Endothelial cell of umbilical vein (primary cell): ENCODE results near the gene MAU2. TPM values are rescaled to one million over a fixed set of nuclear protein-coding genes. Genes with fewer than 3 reads are reported as not detected.

Source experiments
- BruUV-seq: library from RNA; stranded (reverse); fragments of 400-500 nt; replicated peaks from 2 replicates; lab custom pipeline; 2021; lab: Mats Ljungman, UMichigan
- CTCF ChIA-PET: fragments of 300-600, 350-600 bp; sonication (Branson Sonifier 250); formaldehyde crosslinking; loops from one replicate; lab custom pipeline; 2021; ENCODE audit warnings: antibody characterized with exemption, inconsistent platforms; lab: Charles Lee
- POLR2A ChIA-PET: fragments of 300-600, 350-600 bp; sonication (Branson Sonifier 250); formaldehyde crosslinking; loops from one replicate; lab custom pipeline; 2021; ENCODE audit warnings: antibody characterized with exemption, inconsistent platforms; lab: Charles Lee
- DNase-seq: peaks from one replicate; pipeline ENCODE4 v3.0.0-alpha.2; 2011; ENCODE audit warnings: low read depth, low spot score
- FAIRE-seq: peaks from 2 replicates; lab custom pipeline; 2011; peaks lifted over from hg19 to GRCh38; lab: Jason Lieb, UNC
- H2AFZ ChIP-seq: 2 replicates; pipeline ENCODE4 v1.6.0; 2012; ENCODE audit warnings: low read depth, low read length, control low read depth, inconsistent platforms
- H3K27ac ChIP-seq: 2 replicates; pipeline ENCODE4 v1.5.1; 2011; ENCODE audit warnings: low read depth, mild to moderate bottlenecking, control low read depth, low read length, moderate library complexity; ENCODE audit not compliant: insufficient read depth
- H3K27me3 ChIP-seq, 2 experiments: 2 replicates each; pipeline versions ENCODE4 v1.6.0 to v1.6.1; 2011; ENCODE audit warnings: low read length in 2 of 2, mixed read lengths in 1 of 2; ENCODE audit not compliant: control insufficient read depth in 2 of 2, insufficient read depth in 2 of 2
- H3K36me3 ChIP-seq, 2 experiments: 2 replicates in 1 of 2; 3 replicates in 1 of 2; pipeline ENCODE4 v1.5.1; 2011; ENCODE audit warnings: low read length in 2 of 2, mild to moderate bottlenecking in 1 of 2, moderate library complexity in 1 of 2; ENCODE audit not compliant: control insufficient read depth in 2 of 2, insufficient read depth in 2 of 2; ENCODE audit errors: extremely low read depth in 1 of 2
- H3K4me1 ChIP-seq: 3 replicates; pipeline ENCODE4 v1.5.1; 2011; ENCODE audit warnings: mild to moderate bottlenecking, low read length; ENCODE audit not compliant: control insufficient read depth, insufficient read depth; ENCODE audit errors: extremely low read depth
- H3K4me2 ChIP-seq: 2 replicates; pipeline ENCODE4 v1.6.1; 2011; ENCODE audit warnings: low read length, control low read depth, mixed read lengths; ENCODE audit not compliant: insufficient read depth
- H3K4me3 ChIP-seq, 3 experiments: fragments of 200-600 bp in 1 of 3; sonication (generic), shearing (Covaris generic) in 1 of 3; replicated peaks in 1 of 3; 2 replicates each; pipeline ENCODE4 v1.5.1; 2011 to 2016; ENCODE audit warnings: control low read depth in 3 of 3, low read length in 3 of 3, mild to moderate bottlenecking in 2 of 3, inconsistent platforms in 1 of 3, low read depth in 1 of 3, moderate library complexity in 1 of 3; ENCODE audit not compliant: insufficient read depth in 1 of 3
- H3K79me2 ChIP-seq: 2 replicates; pipeline ENCODE4 v1.6.0; 2012; ENCODE audit warnings: low read length, inconsistent platforms; ENCODE audit not compliant: control insufficient read depth, insufficient read depth
- H3K9ac ChIP-seq: replicated peaks from 2 replicates; pipeline ENCODE3; 2011; ENCODE audit warnings: low read length, control low read depth; ENCODE audit not compliant: insufficient read depth; ENCODE audit errors: extremely low read depth
- H3K9me1 ChIP-seq: replicated peaks from 3 replicates; pipeline ENCODE4 v1.6.0; 2011; ENCODE audit warnings: mild to moderate bottlenecking, low read length; ENCODE audit not compliant: control insufficient read depth, insufficient read depth; ENCODE audit errors: extremely low read depth
- H3K9me3 ChIP-seq: replicated peaks from 2 replicates; pipeline ENCODE4 v1.5.1; 2012; ENCODE audit warnings: low read length, inconsistent platforms; ENCODE audit not compliant: control insufficient read depth, insufficient read depth
- H4K20me1 ChIP-seq: replicated peaks from 2 replicates; pipeline ENCODE3; 2011; ENCODE audit warnings: mild to moderate bottlenecking, low read length; ENCODE audit not compliant: control insufficient read depth, insufficient read depth; ENCODE audit errors: extremely low read depth
- EZH2 ChIP-seq: IDR thresholded peaks from 2 replicates; pipeline ENCODE4 v1.6.1; 2012; ENCODE audit warnings: borderline replicate concordance, low read depth, mild to moderate bottlenecking, moderate library complexity, low read length, inconsistent platforms; ENCODE audit not compliant: severe bottlenecking
- FOS ChIP-seq: IDR thresholded peaks from 2 replicates; pipeline ENCODE4 v1.6.1; 2011; ENCODE audit warnings: mild to moderate bottlenecking, low read length, moderate library complexity, borderline replicate concordance; ENCODE audit not compliant: insufficient read depth
- GATA2 ChIP-seq: IDR thresholded peaks from 2 replicates; pipeline ENCODE4 v1.7.0; 2011; ENCODE audit warnings: low read depth, mild to moderate bottlenecking, moderate library complexity, mixed read lengths, low read length; ENCODE audit not compliant: insufficient read length, insufficient read depth
- JUN ChIP-seq: IDR thresholded peaks from 2 replicates; pipeline ENCODE4 v1.6.1; 2011; ENCODE audit warnings: borderline replicate concordance, low read depth; ENCODE audit not compliant: insufficient read length, insufficient read depth
- MYC ChIP-seq: IDR thresholded peaks from one replicate; pipeline ENCODE4 v1.6.1; 2011; ENCODE audit warnings: mild to moderate bottlenecking, low read depth, low read length
- POLR2A ChIP-seq: IDR thresholded peaks from 2 replicates; pipeline ENCODE4 v1.6.1; 2012; ENCODE audit warnings: low read depth, mild to moderate bottlenecking, control low read depth, low read length
- POLR2AphosphoS5 ChIP-seq: IDR thresholded peaks from 2 replicates; pipeline ENCODE4 v1.6.1; 2012; ENCODE audit warnings: low read depth, mild to moderate bottlenecking, control low read depth, low read length, moderate library complexity; ENCODE audit not compliant: insufficient read depth
- dilution Hi-C: fragments of 300-500 bp; cut with MboI; formaldehyde crosslinking; loops from one replicate; pipeline ENCODE4 v1.15.0; 2019; ENCODE audit warnings: low sequenced_read_pairs; ENCODE audit not compliant: extremely low pct_ligation_motif_present
- intact Hi-C: fragments of 100-400 bp; cut with micrococcal nuclease; formaldehyde crosslinking; loops from one replicate; pipeline ENCODE4 v1.10.0; 2022
- polyA plus RNA-seq, 4 experiments: library from polyadenylated mRNA; depleted of rRNA in 3 of 4; stranded (reverse) in 3 of 4; unstranded in 1 of 4; fragments of >200 nt; gene quantifications; 2 replicates each; pipeline versions ENCODE4 v1.2.1 to v1.2.3, GENCODE V29; 2011 to 2012; ENCODE audit warnings: missing spikeins in 1 of 4
- total RNA-seq: library from RNA; stranded (reverse); gene quantifications from 2 replicates; pipeline ENCODE4 v1.2.3, GENCODE V29; 2021
- TF ChIP-seq, protein P1 (sequence below), 2 donors: IDR thresholded peaks; 1 replicate in 1 of 2; 2 replicates in 1 of 2; pipeline ENCODE4 v1.5.1; 2011; ENCODE audit warnings: low read length in 2 of 2, mild to moderate bottlenecking in 2 of 2, moderate library complexity in 2 of 2, control low read depth in 1 of 2, inconsistent platforms in 1 of 2, low read depth in 1 of 2; ENCODE audit not compliant: insufficient read depth in 1 of 2; ENCODE audit errors: extremely low read depth in 1 of 2
- TF ChIP-seq, protein P2 (sequence below): IDR thresholded peaks from 2 replicates; pipeline ENCODE4 v1.6.1; 2011; ENCODE audit not compliant: insufficient read depth, insufficient read length

MAU2 gene
- total and polyA plus RNA-seq, 2 donors (not counting 3 experiments of a cell fraction or from before 2014, with no cell fraction given): 36.9 to 70.0 TPM

DNA sequence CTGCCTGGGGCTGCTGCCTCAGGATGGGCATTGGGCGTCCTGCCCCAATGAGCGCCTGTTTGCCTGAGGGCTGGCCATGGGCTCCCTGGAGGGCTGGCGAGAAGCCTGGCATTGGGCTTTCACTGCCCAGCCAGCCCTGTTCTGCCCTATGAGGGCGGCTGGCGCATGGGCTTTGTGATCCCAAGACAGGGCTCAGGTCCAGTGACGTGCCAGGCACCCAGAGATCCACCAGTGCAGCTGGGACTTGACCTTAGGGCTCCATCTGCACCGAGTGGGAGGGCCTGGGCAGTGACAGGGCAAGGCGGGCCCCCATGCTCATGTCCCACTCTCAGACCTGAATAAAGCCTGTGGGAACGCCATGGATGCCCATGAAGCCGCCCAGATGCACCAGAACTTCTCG, 34.3 kb downstream of the MAU2 start:
- intact Hi-C loops (no loop called here), dilution Hi-C loops (no loop called here)
- H3K27me3 ChIP-seq: no peaks in the 10 kb centered on the region
- ChIA-PET CTCF (interaction anchor here (1.1 to 8.4 kb wide), 2 partner anchors 12 to 135 kb away, joined by 4 to 51 read pairs; no protein-coding TSS in a partner anchor), POLR2A (no interaction called here)
- H4K20me1 ChIP-seq: no peaks in the 10 kb centered on the region
- no peak overlapping the region for H3K27ac ChIP-seq
- H3K4me1 ChIP-seq: no peaks in the 10 kb centered on the region
- DNase-seq (no peak), FAIRE-seq (no peak)
- H3K4me2 ChIP-seq: no peak overlapping the region
- H2AFZ ChIP-seq: no peak overlapping the region
- H3K79me2 ChIP-seq: no peaks in the 10 kb centered on the region
- TF ChIP-seq JUN (no peak), POLR2A (no peak), MYC (no peak), FOS (no peak), EZH2 (no peak), GATA2 (no peak), POLR2AphosphoS5 (no peak)
- TF ChIP-seq, protein P1, sequence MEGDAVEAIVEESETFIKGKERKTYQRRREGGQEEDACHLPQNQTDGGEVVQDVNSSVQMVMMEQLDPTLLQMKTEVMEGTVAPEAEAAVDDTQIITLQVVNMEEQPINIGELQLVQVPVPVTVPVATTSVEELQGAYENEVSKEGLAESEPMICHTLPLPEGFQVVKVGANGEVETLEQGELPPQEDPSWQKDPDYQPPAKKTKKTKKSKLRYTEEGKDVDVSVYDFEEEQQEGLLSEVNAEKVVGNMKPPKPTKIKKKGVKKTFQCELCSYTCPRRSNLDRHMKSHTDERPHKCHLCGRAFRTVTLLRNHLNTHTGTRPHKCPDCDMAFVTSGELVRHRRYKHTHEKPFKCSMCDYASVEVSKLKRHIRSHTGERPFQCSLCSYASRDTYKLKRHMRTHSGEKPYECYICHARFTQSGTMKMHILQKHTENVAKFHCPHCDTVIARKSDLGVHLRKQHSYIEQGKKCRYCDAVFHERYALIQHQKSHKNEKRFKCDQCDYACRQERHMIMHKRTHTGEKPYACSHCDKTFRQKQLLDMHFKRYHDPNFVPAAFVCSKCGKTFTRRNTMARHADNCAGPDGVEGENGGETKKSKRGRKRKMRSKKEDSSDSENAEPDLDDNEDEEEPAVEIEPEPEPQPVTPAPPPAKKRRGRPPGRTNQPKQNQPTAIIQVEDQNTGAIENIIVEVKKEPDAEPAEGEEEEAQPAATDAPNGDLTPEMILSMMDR (IDR thresholded peaks at IDR 0.05; ENCODE audit: extremely low read depth in 1 of 2, insufficient read depth in 1 of 2, low read depth in 1 of 2, low read length in 2 of 2): no peak
- TF ChIP-seq, protein P2, sequence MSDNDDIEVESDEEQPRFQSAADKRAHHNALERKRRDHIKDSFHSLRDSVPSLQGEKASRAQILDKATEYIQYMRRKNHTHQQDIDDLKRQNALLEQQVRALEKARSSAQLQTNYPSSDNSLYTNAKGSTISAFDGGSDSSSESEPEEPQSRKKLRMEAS: no peak
- no peaks in the 10 kb centered on the region for H3K9me1 ChIP-seq
- no peak overlapping the region for H3K9ac ChIP-seq
- no peak overlapping the region for H3K4me3 ChIP-seq
- H3K9me3 ChIP-seq: no peaks in the 10 kb centered on the region
- no TSS peak for BruUV-seq
- H3K36me3 ChIP-seq: peaks cover 5 to 47% of the 10 kb centered on the region in 2 experiments
